ENCODE results near the gene PRKCA. TPM values are rescaled to one million over a fixed set of nuclear protein-coding genes. Genes with fewer than 3 reads are reported as not detected.

PRKCA gene
- total and polyA plus RNA-seq, 2 of the 13 experiments (the other 11 are each of a cell fraction or from before 2014, with no cell fraction given) = 18.5 to 21.5 TPM

DNA sequence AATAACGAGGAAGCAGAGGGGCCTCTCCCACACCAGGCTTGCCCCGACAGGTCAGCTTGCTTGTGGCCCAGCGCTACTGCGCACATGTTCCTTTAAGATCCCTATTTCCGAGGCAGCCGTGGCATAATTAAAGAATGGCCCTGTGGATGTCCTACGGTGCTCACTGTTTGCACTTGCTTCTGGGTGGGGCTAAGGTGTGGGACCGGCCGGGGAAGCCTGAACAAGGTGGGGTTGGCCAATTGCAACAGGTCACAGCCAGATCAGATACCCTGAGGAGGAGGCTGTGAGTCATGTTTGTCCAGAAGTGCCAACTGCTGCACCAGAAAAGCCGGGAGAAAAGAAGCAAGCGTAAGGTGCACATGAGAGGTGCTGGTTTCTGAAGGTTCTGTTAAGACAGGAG, 374.0 kb downstream of the PRKCA start (continued):
- no peak for TF ChIP-seq ATF1 (CRISPR knock-in tag; IDR thresholded peaks at IDR 0.05)
- TF ChIP-seq, protein P1, sequence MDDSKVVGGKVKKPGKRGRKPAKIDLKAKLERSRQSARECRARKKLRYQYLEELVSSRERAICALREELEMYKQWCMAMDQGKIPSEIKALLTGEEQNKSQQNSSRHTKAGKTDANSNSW (CRISPR knock-in tag; IDR thresholded peaks at IDR 0.05; ENCODE audit: borderline replicate concordance) = no peak
- TF ChIP-seq, protein P2, sequence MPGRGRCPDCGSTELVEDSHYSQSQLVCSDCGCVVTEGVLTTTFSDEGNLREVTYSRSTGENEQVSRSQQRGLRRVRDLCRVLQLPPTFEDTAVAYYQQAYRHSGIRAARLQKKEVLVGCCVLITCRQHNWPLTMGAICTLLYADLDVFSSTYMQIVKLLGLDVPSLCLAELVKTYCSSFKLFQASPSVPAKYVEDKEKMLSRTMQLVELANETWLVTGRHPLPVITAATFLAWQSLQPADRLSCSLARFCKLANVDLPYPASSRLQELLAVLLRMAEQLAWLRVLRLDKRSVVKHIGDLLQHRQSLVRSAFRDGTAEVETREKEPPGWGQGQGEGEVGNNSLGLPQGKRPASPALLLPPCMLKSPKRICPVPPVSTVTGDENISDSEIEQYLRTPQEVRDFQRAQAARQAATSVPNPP (CRISPR knock-in tag; IDR thresholded peaks at IDR 0.05) = no peak
- TF ChIP-seq SNAI1 (CRISPR knock-in tag; IDR thresholded peaks at IDR 0.05; ENCODE audit: borderline replicate concordance) = no peak
- TF ChIP-seq ZNF44 (CRISPR knock-in tag; IDR thresholded peaks at IDR 0.05) = no peak

DNA sequence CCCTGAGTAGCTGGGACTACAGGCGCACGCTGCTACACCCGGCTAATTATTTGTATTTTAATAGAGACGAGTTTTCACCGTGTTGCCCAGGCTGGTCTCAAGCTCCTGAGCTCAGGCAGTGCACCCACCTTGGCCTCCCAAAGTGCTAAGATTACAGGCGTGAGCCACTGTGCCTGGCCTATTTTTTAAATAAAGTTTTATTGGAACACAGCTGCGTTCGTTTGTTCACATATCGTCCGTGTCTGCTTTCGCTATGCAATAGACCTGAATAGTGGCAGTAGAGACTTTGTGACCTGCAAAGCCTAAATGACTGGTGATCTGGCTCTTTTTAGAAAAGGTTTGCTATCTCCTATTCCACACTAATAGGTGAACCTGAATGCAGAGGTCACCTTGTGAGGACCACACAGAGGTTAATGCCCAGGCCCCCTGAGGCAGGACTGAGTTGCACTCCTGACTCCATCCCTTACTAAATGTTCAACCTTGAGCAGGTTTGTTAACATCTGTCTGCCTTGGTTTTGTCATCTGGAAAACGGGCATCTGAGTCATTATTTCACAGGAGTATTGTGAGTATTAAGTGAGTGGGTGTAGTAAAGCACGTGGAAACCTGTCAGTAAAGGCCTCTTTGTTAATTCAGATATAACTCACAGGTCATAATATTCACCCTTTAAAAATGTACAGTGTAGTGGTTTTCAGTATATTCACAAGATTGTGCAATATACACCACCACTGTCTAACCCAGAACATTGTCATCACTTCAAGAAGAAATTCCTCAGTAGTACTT, 375.0 kb downstream of the PRKCA start:
- H3K36me3 ChIP-seq (replicated peaks in 1 of 2; ENCODE audit: control insufficient read depth in 1 of 2, insufficient read depth in 2 of 2, low read length in 2 of 2) = peaks cover 2 to 5% of the 10 kb centered on the region in 2 experiments; a peak in 3 of 5 replicates
- POLR2A ChIA-PET = no interaction called here
- no peaks in the 10 kb centered on the region for H3K79me2 ChIP-seq (ENCODE audit: insufficient read depth, low read length)
- no peaks in the 10 kb centered on the region for H3K9me3 ChIP-seq (ENCODE audit: low read length)
- no peak overlapping the region for H2AFZ ChIP-seq (ENCODE audit: low read length)
- CTCF ChIA-PET (ENCODE audit: low intra/inter-chr PET ratio, low total read pairs) = no interaction called here
- WGBS (ENCODE audit: low lambda C conversion rate) = 97% methylated on average over 13 of the region's 13 CpGs
- H4K20me1 ChIP-seq (ENCODE audit: insufficient read depth, low read length) = no peaks in the 10 kb centered on the region
- H3K4me2 ChIP-seq (ENCODE audit: low read depth, low read length) = no peak overlapping the region
- no peak overlapping the region for H3K4me3 ChIP-seq (replicated peaks in 1 of 3; ENCODE audit: insufficient read depth in 1 of 3, low read depth in 2 of 3, low read length in 3 of 3)
- DNase-seq (ENCODE audit: low spot score) (no peak), FAIRE-seq (no peak), ATAC-seq (no peak)
- BruUV-seq (replicated peaks) = no TSS peak
- intact Hi-C loops (cut with micrococcal nuclease; ENCODE audit: unreplicated experiment) (no loop called here), in situ Hi-C loops (cut with HindIII; ENCODE audit: extremely low pct_ligation_motif_present, low pct_unique_long_range_greater_than_20kb) (no loop called here)
- H3K4me1 ChIP-seq (ENCODE audit: insufficient read depth, low read length) = peaks cover 21% of the 10 kb centered on the region
- H3K9ac ChIP-seq (ENCODE audit: insufficient read depth, low read depth, low read length) = no peak overlapping the region
- no peaks in the 10 kb centered on the region for H3K27me3 ChIP-seq (ENCODE audit: control insufficient read depth in 1 of 2, insufficient read depth in 2 of 2, low read length in 2 of 2)
- H3K27ac ChIP-seq (ENCODE audit: extremely low read length, insufficient read depth, low read length) = no peak overlapping the region
- no peak for TF ChIP-seq SAFB2 (CRISPR knock-in tag; IDR thresholded peaks at IDR 0.05; ENCODE audit: borderline replicate concordance, low read depth)
- TF ChIP-seq ARHGAP35 (CRISPR knock-in tag; IDR thresholded peaks at IDR 0.05; ENCODE audit: borderline replicate concordance) = no peak
- TF ChIP-seq CEBPB (IDR thresholded peaks at IDR 0.05; ENCODE audit: borderline replicate concordance, low read depth, low read length) = peak; percentile 82
- no peak for TF ChIP-seq ZNF746 (CRISPR knock-in tag; IDR thresholded peaks at IDR 0.05)
- no peak for TF ChIP-seq SNAI1 (CRISPR knock-in tag; IDR thresholded peaks at IDR 0.05; ENCODE audit: borderline replicate concordance)
- TF ChIP-seq, protein P3, sequence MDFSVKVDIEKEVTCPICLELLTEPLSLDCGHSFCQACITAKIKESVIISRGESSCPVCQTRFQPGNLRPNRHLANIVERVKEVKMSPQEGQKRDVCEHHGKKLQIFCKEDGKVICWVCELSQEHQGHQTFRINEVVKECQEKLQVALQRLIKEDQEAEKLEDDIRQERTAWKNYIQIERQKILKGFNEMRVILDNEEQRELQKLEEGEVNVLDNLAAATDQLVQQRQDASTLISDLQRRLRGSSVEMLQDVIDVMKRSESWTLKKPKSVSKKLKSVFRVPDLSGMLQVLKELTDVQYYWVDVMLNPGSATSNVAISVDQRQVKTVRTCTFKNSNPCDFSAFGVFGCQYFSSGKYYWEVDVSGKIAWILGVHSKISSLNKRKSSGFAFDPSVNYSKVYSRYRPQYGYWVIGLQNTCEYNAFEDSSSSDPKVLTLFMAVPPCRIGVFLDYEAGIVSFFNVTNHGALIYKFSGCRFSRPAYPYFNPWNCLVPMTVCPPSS (IDR thresholded peaks at IDR 0.05) = no peak
- TF ChIP-seq ZNF629 (CRISPR knock-in tag; conservative IDR thresholded peaks at IDR 0.05) = peak; percentile 67

Data from HepG2 (cell line).